Glomerular visceral epithelial cell (primary cell): ENCODE measurements around the gene PEAK1.
A peak's percentile ranks its signal among the peaks of the same experiment; 100 is the strongest.

Experiments
- DNase-seq: peaks from one replicate; pipeline ENCODE4 v3.0.0-alpha.2; 2016; ENCODE audit errors: extremely low spot score

PEAK1 gene

DNA sequence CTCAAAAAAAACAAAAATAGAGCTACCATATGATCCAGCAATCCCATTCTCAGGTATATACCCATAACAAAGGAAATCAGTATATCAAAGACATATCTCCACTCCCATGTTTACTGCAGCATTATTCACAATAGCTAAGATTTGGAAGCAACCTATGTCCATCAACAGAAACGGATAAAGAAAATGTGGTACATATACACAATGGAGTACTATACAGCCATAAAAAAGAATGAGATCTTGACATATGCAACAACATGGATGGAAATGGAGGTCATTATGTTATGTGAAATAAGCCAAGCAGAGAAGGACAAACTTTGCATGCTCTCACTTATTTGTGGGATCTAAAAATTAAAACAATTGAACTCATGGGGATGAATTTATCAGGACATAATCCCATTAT, 19.6 kb downstream of the PEAK1 start:
- no peak for DNase-seq

DNA sequence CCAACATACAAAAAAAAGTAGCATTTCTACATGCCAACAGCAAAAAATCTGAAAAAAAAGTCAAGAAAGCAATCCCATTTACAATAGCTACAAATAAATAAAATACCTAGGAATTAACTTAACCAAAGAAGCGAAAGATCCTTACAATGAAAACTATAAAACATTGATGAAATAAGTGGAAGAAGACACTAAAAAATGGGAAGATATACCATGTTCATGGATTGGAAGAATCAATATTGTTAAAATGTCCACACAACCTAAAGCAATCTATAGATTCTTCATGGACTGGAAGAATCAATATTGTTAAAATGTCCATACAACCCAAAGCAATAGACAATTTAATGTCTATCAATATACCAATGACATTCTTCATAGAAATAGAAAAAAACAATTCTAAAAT, 21.0 kb downstream of the PEAK1 start:
- no peak for DNase-seq

DNA sequence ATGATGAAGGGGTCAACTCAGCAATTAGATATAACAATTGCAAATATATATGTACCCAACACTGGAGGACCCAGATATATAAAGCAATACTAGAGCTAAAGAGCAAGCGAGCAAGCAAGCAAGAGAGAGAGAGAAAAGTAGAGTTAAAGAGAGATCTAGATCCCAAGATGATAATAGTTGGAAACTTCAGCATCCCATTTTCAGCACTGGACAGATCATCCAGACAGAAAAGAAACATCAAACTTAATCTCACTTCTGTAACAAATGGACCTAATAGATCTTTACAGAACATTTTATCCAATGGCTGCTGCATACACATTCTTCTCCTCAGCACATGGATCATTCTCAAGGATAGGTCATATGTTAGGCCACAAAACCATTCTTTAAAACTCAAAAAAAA, 23.2 kb downstream of the PEAK1 start:
- no peak for DNase-seq

DNA sequence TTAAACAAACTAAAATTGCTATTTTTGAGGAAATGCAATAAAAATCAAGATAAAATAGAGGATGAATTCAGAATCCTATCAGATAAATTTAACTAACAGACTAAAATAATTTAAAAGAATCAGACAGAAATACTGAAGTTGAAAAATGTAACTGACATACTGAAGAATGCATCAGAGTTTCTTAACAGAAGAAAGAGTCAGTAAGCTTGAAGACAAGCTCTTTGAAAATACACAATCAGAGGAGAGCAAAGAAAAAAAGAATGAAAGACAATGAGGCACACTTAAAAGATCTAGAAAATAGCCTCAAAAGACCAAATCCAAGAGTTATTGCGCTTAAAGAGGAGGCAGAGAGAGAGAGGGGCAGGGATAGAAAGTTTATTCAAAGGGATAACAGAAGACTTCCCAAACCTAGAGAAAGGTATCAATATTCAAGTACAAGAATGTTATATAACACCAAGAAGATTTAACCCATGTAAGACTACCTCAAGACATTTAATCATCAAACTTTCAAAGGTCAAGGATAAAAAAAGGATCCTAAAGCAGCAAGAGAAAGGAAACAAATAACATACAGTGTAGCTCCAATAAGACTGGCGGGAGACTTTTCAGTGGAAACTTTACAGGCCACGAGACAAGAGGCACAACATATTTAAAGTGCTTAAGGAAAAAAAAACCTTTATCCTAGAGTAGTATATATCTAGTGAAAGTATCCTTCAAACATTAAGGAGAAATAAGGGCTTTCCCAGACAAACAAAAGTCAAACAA, 24.7 kb downstream of the PEAK1 start:
- DNase-seq = no peak

DNA sequence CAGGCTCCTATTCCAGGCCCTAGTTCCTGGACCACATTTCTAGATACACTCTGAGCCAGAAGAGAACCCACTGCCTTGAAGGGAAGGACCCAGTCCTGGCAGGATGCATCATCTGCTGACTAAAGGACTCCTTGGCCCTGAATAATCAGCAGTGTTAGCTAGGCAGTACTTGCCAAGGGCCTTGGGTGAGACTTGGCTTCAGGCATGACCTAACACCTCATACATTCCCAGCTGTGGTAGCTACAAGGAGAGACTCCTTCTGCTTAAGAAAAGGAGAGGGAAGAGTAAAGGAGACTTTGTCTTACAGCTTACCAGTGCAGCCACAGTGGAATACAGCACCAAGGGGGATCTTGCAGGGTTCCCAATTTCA, 26.4 kb downstream of the PEAK1 start:
- DNase-seq = peak; percentile 8

DNA sequence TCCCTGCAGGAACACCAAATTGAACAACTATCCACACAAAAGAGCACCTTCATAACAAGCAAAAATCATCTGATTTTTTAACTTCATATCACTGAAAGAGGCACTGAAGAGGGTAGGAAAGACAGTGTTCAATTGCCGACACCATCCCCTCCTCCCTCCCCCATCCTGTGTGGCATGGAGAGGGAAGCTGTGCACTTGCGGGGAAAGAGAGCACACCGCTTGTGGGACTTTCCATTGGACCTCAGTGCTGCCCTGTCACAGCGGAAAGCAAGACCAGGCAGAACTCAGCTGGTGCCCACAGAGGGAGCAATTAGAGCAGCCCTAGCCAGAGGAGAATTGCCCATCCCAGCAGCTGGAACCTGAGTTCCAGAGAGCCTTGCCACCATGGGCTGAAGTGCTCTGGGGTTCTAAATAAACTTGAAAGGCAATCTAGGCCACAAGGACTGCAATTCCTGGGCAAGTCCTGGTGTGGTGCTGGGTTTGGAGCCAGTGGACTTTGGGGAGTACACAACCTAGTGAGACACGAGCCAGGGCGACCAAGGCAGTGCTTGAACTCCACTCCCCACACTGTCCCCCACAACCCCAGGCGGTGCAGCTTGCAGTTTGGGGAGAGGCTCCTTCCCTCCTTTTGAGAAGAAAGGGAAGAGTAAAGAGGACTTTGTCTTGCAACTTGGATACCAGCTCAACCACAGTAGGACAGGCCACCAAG, 27.0 kb downstream of the PEAK1 start:
- DNase-seq = no peak

DNA sequence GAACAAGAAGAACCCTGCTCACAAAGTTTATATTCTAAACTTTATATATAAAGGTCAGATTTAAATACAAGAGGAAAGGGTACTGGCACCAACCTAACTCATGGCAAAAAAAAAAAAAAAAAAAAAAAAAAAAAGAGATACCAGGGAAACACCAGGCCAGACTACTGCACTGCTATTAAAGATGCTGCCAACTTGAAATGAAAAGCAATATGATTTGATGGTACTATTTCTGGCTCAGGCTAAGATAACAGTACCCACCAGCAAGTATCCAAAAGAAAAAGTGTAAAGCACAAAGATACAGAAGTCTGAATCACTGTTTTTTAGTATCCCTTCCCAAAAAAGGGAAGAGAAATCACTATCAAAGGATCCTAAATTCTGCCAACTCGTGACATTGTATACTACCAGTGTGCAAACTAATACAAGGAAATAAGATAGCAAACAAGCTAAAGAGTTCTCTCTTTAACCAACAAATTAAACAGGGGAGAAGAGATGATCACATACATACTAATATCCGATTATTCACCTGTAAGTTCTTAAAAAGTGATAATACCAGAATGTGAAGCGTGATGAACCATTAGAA, 28.4 kb downstream of the PEAK1 start:
- no peak for DNase-seq

DNA sequence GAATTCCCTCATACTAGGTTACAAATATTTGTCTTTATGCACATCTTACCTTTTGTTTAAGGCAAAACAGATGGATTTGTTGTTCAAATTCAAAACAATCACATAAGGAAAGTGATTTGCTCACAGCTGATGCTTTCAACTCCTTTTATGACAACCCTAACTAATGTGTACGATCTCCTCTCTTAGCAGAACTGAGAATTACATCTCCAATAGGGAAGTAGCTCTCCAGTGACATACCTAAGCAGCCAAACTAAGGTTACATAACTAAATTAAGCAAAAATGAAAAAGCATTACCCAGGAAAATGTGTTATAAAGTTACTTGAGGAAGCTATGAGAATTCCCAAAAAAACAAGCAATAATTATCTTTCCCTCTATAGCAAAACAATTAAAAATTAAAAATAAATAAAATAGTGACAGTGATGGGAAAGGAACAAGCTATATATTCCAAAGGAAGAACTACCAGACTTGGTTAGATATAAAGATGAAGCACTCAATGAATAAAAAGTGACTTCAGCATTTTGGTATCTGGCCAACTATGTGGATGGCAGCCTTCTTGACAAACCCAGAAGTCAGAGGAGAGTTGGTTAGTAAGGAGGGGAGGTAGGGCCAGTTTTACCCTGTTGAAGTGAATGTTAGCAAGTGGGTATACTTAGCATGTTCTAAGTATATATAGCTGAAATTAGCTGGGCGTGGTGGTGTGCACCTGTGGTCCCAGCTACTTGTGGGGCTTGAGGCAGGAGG, 32.4 kb downstream of the PEAK1 start:
- DNase-seq = peak; percentile 15

DNA sequence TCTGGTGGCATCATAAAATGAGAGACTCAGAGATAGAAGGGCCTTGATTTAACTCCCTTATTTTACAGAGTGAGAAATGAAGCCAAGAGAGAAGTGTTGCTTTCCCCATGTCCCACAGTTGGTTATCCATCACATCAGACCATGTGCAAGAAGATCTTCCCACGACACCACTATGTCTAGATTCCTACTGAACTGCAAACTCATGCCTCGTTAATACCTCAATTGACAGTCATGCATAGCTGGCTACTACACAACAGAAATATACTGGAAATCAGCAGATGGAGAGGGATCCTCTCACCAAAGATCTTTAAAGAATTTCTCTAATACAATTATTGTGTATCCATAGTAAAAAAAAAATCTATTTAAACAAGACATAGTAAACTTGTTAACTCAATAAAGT, 33.3 kb downstream of the PEAK1 start:
- DNase-seq = no peak

DNA sequence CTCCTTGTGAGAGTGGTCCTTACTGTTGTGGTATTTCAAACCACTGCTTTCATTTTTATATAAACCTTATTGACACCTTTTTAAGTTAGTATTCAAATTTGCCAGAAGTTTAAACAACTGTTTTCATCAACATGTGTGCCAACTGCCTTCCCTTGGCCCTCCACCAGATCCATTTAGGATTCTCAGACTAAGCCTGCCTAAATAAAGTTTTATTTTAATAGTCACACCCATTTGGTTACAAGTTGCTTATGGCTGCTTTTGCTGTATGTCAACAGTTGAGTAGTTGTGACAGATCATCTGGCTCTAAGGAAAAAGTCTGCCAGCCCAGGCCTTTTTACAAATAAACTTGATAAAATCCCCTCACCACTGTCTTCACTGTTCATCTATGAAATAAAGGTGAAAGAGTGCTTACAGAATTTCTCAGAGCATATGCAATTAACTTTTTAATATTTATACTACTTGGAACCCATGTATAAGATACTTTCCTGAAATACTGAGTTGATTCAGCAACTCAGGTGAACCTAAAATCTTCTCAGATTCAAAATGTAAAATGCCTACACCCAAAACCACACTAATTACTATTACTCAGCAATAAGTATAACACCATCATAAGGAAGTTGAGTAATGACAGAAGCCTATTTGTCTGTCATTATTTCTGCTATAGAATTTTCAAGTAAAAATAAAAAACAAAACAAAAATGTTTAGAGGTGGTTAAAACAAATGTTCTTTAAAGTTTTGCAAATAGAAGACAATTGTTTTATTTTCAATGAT, 35.1 kb downstream of the PEAK1 start:
- no peak for DNase-seq

DNA sequence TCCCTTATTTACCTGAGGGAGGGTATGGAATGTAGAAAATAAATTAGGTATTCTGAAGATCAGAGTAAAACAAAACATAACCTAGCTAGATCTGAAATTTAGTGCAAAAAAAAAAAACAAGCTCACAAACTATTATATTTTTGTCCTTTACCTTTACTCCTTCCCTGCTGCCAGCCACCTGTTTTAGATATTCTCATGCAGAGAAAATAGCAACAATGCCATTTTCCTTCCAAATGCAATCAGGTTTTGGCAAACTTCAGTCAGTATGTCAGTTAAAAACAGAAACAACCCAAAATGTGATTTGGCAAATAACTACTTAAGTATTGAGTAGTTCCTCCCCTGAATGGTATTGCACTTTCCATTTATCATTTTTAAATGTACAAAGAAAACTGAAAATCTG, 35.8 kb downstream of the PEAK1 start:
- DNase-seq = no peak

DNA sequence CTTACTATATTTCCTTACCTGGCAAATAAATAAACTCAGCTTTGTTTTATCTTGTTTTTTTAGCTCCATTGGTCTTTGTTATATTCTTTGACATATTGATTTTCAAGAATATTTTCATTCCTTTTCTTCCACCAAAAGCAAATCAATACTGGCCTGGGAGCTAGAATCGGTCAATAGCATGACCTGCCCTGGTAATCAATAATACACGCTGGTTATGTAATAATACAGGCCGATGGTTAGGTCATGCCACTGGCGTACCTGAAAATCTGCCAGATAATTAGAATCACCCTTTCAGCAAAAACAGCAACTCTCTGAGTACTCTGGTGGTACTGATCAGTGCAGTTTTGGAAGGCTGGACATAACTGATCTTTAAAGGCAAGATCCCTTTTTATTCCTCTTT, 39.9 kb downstream of the PEAK1 start:
- no peak for DNase-seq

DNA sequence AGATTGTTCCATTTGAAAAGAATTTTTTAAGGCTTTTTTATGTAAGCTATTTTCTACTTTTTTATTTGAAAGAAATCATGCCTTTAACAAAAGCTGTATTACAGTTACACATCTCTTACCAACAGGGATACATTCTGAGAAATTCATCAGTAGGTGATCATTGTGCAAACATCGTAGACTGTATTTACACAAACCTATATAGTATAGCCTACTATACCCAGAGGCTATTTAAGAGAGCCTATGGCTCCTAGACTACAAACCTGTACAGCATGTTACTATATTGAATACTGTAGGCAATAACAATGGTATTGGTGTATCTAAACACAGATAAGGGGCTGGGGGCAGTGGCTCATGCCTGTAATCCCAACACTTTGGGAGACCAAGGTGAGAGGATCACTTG, 43.1 kb downstream of the PEAK1 start:
- no peak for DNase-seq

DNA sequence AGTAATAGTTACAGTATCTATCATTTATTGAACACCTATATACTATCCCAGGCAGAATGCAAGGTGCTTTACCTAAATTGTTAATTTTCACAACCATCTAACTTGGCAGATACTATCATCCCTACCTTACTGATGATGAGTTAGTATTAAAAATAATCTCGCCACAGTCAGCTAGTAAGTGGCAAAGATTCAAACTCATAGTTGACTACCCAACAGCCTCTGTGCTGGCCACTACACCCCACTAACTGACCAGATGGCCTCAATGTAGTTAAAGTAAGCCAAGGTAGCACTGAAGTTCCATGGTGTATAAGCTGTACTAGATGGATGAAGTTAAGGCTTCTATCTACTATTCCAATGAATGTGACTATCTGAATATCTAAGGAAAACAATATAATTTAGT, 44.8 kb downstream of the PEAK1 start:
- DNase-seq = no peak

DNA sequence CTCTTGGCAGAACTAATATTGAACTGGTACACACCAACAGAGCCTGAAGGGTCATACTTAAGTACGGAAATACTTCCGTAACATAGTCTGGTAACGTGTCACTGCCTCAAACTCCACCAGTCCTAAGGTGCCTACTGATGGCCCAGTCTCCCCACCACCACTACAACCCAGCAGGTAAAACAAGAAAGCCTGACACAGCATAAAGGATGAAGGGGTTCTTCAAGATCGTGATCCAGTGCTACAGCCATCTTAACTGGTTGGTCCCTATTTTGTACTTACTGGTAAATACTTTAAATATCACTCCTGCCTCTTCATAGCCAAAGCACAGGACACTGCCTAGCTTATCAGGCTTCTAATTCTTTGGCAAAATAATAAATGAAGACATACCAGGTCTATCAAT, 46.5 kb downstream of the PEAK1 start:
- no peak for DNase-seq

DNA sequence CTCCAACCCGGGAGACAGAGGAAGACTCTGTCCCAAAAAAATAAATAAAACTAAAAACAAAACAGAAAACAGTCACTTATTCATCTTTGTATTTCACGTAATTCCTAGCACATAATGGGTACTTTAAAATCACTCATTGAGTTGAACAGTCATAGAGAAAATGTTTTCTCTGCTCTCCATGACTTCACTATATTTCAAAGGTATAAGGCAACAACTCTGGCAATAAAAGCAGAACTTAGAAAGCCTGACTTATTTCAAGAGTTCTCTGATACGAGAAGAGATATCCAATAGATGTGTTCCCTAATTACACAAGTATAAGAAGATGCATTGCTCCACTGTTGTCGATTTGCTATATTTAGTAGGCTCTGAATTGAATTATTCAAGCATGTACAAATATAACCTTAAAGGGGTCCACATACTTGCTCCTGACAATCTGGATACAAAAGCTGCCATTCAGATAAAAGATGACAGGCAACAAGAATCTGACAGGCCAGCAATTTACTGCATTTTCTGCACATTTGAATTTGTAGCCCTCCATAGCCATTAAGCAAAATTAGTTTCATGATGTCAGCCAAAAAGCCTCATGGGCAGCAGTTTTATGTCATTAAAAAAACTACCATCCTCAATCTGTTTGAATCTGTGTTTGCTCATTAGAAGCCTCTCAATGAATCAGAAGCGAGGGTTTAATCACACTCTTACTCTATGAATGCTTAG, 47.9 kb downstream of the PEAK1 start:
- DNase-seq = no peak

DNA sequence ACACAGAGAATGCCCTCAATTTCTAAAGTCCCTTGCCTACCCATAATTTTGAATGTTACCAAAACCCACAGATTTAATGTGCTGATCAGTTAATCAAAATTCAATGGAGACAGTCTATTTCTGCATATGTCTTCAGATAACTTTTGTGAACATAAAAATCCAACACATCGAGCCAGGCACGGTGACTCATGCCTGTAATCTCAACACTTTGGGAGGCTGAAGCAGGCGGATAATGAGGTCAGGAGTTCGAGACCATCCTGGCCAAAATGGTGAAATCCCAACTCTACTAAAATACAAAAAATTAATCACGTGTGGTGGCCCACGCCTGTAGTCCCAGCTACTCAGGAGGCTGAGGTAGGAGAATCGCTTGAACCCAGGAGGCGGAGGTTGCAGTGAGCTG, 49.3 kb downstream of the PEAK1 start:
- no peak for DNase-seq

DNA sequence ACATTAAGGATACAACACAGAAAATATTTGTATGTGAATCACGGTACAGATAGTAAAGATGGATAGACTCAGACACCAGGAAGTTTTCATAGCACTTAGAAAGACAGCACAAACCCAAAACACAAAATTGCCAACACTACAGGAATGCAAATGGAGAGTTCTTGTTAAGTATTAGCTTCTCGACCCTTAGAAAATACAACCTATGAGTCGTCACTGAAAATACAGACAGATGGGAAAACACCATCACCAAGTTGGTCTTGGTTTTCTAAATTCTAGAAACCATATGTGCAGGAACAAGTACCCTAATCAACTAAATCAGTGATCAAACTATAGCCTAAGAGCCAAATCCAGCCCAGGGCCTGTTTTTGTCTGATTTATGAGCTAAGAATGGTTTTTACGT, 50.7 kb downstream of the PEAK1 start:
- DNase-seq = no peak

DNA sequence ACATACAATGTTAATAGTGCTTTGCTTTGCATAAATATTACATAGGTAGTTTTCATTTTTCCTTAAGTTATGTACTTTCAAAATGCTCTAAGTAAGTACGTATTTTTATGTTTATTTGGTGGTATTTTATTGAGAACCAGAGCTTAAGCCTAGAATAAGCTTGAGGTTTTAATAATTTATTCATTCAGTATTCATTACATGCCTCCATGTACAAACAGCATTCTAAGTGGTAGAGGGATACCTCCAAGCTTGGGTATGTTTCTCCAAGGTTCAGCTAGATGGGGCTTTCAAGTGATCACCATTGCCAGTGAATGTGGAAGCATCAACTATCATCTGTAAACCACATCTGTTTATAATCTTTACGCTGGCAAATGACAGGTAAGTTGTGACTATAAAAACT, 52.3 kb downstream of the PEAK1 start:
- DNase-seq = no peak

DNA sequence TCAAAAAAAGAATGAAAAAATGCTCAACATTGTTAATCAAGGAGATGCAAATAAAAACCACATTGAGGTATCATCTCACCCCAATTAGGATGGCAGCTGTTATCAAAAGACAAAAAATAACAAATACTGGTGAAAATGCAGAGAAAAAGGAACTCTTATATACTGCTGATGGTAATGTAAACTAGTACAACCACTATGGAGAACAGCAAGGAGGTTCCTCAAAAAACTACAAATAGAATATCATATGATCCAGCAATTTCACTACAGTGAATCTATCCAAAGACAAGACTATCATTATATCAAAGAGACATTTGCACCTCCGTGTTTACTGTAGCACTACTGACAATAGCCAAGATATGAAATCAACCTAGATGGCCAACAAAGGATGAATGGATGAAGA, 58.4 kb downstream of the PEAK1 start:
- no peak for DNase-seq

DNA sequence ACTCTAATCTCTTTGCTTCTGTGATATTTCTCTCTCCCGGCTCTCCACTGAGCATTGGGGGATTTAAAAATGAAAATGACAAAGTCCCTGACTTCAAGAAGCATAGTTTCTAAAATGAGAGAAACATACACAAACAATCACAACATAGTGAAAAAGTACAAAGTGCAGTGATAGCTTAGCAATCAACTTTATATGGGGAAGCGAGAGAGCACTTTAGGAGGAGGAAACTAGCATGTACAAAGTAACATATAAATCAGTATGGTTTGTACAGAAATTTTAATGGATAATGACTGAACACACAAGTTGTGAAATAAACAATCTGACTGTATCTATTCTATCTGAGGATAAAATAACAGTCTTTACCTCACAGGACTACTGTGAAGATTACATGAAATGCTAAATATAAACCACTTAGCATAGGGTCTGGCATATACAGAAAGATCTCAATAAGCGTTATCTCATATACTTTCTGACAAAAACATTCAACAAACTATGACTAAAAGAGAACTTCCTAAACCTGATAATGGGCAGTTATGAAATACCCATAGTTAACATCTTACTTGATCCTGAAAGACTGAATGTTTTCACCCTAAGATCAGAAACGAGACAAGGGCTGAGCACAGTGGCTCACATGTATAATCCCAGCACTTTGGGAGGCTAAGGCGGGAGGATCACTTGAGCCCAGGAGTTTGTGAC, 61.2 kb downstream of the PEAK1 start:
- no peak for DNase-seq
